H9 (cell line): ENCODE data around the gene C1QB. TPM values are rescaled to one million over a fixed set of nuclear protein-coding genes. Genes with fewer than 3 reads are reported as not detected.

Source experiments
- DNase-seq: peaks from one replicate; pipeline ENCODE4 v3.0.0-alpha.2; 2017
- H2AFZ ChIP-seq: one replicate; pipeline ENCODE4 v1.6.1; 2013; ENCODE audit warnings: mild to moderate bottlenecking, low read length, control low read depth, moderate library complexity
- H2AK5ac ChIP-seq: 2 replicates; pipeline ENCODE4 v1.6.1; 2013; ENCODE audit warnings: low read length, control low read depth, mixed read lengths; ENCODE audit not compliant: insufficient read length
- H2BK120ac ChIP-seq: one replicate; pipeline ENCODE4 v1.6.1; 2013; ENCODE audit warnings: low read depth, mild to moderate bottlenecking, low read length, control low read depth, inconsistent platforms; ENCODE audit not compliant: poor library complexity, severe bottlenecking
- H2BK12ac ChIP-seq: 2 replicates; pipeline ENCODE4 v1.6.1; 2013; ENCODE audit warnings: low read length, control low read depth, mixed read lengths, low read depth; ENCODE audit not compliant: insufficient read length
- H2BK15ac ChIP-seq: 2 replicates; pipeline ENCODE4 v1.6.1; 2013; ENCODE audit warnings: low read depth, low read length, control low read depth
- H2BK20ac ChIP-seq: one replicate; pipeline ENCODE4 v1.6.1; 2013; ENCODE audit warnings: low read depth, mild to moderate bottlenecking, low read length, control low read depth, inconsistent platforms; ENCODE audit not compliant: poor library complexity, severe bottlenecking
- H2BK5ac ChIP-seq: 2 replicates; pipeline ENCODE4 v1.6.1; 2013; ENCODE audit warnings: low read length, control low read depth, mixed read lengths; ENCODE audit not compliant: insufficient read length
- H3K14ac ChIP-seq: 2 replicates; pipeline ENCODE4 v1.6.1; 2013; ENCODE audit warnings: low read length, control low read depth; ENCODE audit not compliant: insufficient read depth
- H3K18ac ChIP-seq: 2 replicates; pipeline ENCODE4 v1.6.1; 2013; ENCODE audit warnings: low read depth, mild to moderate bottlenecking, mixed read lengths, low read length, control low read depth; ENCODE audit not compliant: insufficient read length
- H3K23ac ChIP-seq: 2 replicates; pipeline ENCODE4 v1.6.1; 2013; ENCODE audit warnings: low read length, control low read depth, mixed read lengths, low read depth; ENCODE audit not compliant: insufficient read length
- H3K23me2 ChIP-seq: 2 replicates; pipeline ENCODE4 v1.6.1; 2013; ENCODE audit warnings: low read depth, mild to moderate bottlenecking, mixed read lengths, low read length, control low read depth; ENCODE audit not compliant: insufficient read length, poor library complexity, severe bottlenecking
- H3K27ac ChIP-seq: 2 replicates; pipeline ENCODE4 v1.5.1; 2013; ENCODE audit warnings: low read length, control low read depth, mixed read lengths, low read depth; ENCODE audit not compliant: insufficient read length
- H3K27me3 ChIP-seq: 2 replicates; pipeline ENCODE4 v1.6.1; 2013; ENCODE audit warnings: low read length, control low read depth, inconsistent platforms; ENCODE audit not compliant: insufficient read depth
- H3K4ac ChIP-seq: 2 replicates; pipeline ENCODE4 v1.6.1; 2013; ENCODE audit warnings: low read depth, mild to moderate bottlenecking, control low read depth, inconsistent platforms, low read length, moderate library complexity
- H3K4me1 ChIP-seq: 2 replicates; pipeline ENCODE4 v1.6.1; 2013; ENCODE audit warnings: low read length, control low read depth, inconsistent platforms; ENCODE audit not compliant: insufficient read depth
- H3K4me2 ChIP-seq: 2 replicates; pipeline ENCODE4 v1.6.1; 2013; ENCODE audit warnings: low read length, control low read depth, mixed read lengths; ENCODE audit not compliant: insufficient read length, insufficient read depth
- H3K56ac ChIP-seq: 2 replicates; pipeline ENCODE4 v1.6.1; 2013; ENCODE audit warnings: low read depth, mild to moderate bottlenecking, mixed read lengths, low read length, control low read depth; ENCODE audit not compliant: insufficient read length
- H3K79me1 ChIP-seq: 2 replicates; pipeline ENCODE4 v1.6.1; 2013; ENCODE audit warnings: low read depth, mild to moderate bottlenecking, moderate library complexity, low read length, control low read depth, inconsistent platforms; ENCODE audit not compliant: insufficient read depth, poor library complexity, severe bottlenecking
- H3K79me2 ChIP-seq: 2 replicates; pipeline ENCODE4 v1.6.1; 2013; ENCODE audit warnings: low read length, control low read depth, inconsistent platforms; ENCODE audit not compliant: insufficient read depth
- H3K9ac ChIP-seq: 2 replicates; pipeline ENCODE4 v1.6.1; 2013; ENCODE audit warnings: low read length, control low read depth, mixed read lengths; ENCODE audit not compliant: insufficient read length; ENCODE audit errors: extremely low read depth
- H3K9me3 ChIP-seq: one replicate; pipeline ENCODE4 v1.6.1; 2013; ENCODE audit warnings: low read depth, low read length, inconsistent platforms; ENCODE audit not compliant: control insufficient read depth
- H3T11ph ChIP-seq: one replicate; pipeline ENCODE4 v1.6.1; 2013; ENCODE audit warnings: mild to moderate bottlenecking, low read length, control low read depth, inconsistent platforms
- H4K20me1 ChIP-seq: one replicate; pipeline ENCODE4 v1.6.1; 2013; ENCODE audit not compliant: control insufficient read depth, insufficient read length, insufficient read depth
- H4K5ac ChIP-seq: 2 replicates; pipeline ENCODE4 v1.6.1; 2013; ENCODE audit warnings: low read depth, mild to moderate bottlenecking, mixed read lengths, low read length, control low read depth; ENCODE audit not compliant: insufficient read length
- H4K8ac ChIP-seq: replicated peaks from 2 replicates; pipeline ENCODE4 v1.6.1; 2013; ENCODE audit warnings: low read length, control low read depth, mixed read lengths, low read depth; ENCODE audit not compliant: insufficient read length
- H4K91ac ChIP-seq: 2 replicates; pipeline ENCODE4 v1.6.1; 2013; ENCODE audit warnings: low read depth, mild to moderate bottlenecking, moderate library complexity, mixed read lengths, low read length, control low read depth; ENCODE audit not compliant: insufficient read length
- H3K27ac Mint-ChIP-seq, 3 experiments: 2 replicates in 2 of 3; 3 replicates in 1 of 3; pipeline ENCODE4 v1.8.0; 2020 to 2021; ENCODE audit warnings: mixed read lengths in 3 of 3, mild to moderate bottlenecking in 1 of 3, moderate library complexity in 1 of 3
- H3K27me3 Mint-ChIP-seq: 2 replicates; pipeline ENCODE4 v1.8.0; 2021; ENCODE audit warnings: low read depth, mild to moderate bottlenecking, moderate library complexity, mixed read lengths
- H3K36me3 Mint-ChIP-seq, 3 experiments: 2 replicates in 2 of 3; 3 replicates in 1 of 3; pipeline ENCODE4 v1.8.0; 2020 to 2021; ENCODE audit warnings: low read depth in 3 of 3, mixed read lengths in 3 of 3; ENCODE audit not compliant: insufficient read depth in 1 of 3
- H3K4me1 Mint-ChIP-seq, 2 experiments: 2 replicates each; pipeline ENCODE4 v1.8.0; 2020; ENCODE audit warnings: mixed read lengths in 2 of 2
- H3K4me3 Mint-ChIP-seq, 2 experiments: 2 replicates in 1 of 2; 3 replicates in 1 of 2; pipeline ENCODE4 v1.8.0; 2020 to 2021; ENCODE audit warnings: mild to moderate bottlenecking in 2 of 2, mixed read lengths in 2 of 2, moderate library complexity in 1 of 2
- H3K9me3 Mint-ChIP-seq, 2 experiments: 2 replicates in 1 of 2; 3 replicates in 1 of 2; pipeline ENCODE4 v1.8.0; 2020; ENCODE audit warnings: mild to moderate bottlenecking in 2 of 2, mixed read lengths in 2 of 2, moderate library complexity in 1 of 2
- CTCF ChIP-seq: fragments of 200-600 bp; sonication (generic); conservative IDR thresholded peaks from 3 replicates; pipeline ENCODE4 v1.8.0; 2021; ENCODE audit warnings: antibody characterized with exemption, mild to moderate bottlenecking
- WGBS: extraction: QIAGEN DNeasy Blood & Tissue Kit; methylation state at CpG from one replicate; pipeline ENCODE4 v1.1.7; 2013; ENCODE audit warnings: missing lambda C conversion rate, low lambda C conversion rate, mixed read lengths; ENCODE audit not compliant: insufficient read length; ENCODE audit errors: extremely low coverage; 5-methylcytosine and 5-hydroxymethylcytosine counted together
- total RNA-seq: library from RNA; stranded (reverse); gene quantifications from 2 replicates; pipeline ENCODE4 v1.2.1, GENCODE V29; 2021

The C1QB gene
- total RNA-seq, 1 experiment from 2014 or later = not detected

GRCh38 chr1:22660716-22661241, 7.7 kb downstream of the C1QB start:
- Mint-ChIP-seq H3K27me3 (peaks cover 15% of the 10 kb centered on the region), H3K27ac (no peak overlapping the region), H3K9me3 (no peaks in the 10 kb centered on the region), H3K4me3 (no peak overlapping the region), H3K36me3 (no peaks in the 10 kb centered on the region), H3K4me1 (peaks cover 2 to 4% of the 10 kb centered on the region in 2 experiments)
- Histone ChIP-seq H2BK15ac (no peak overlapping the region), H3K23me2 (no peaks in the 10 kb centered on the region), H3K4ac (no peak overlapping the region), H4K5ac (no peak overlapping the region), H2AFZ (no peak overlapping the region), H4K20me1 (no peaks in the 10 kb centered on the region), H4K8ac (no peak overlapping the region), H3K4me2 (no peak overlapping the region), H3K23ac (no peak overlapping the region), H3K27ac (no peak overlapping the region), H2BK5ac (no peak overlapping the region), H3K79me2 (no peaks in the 10 kb centered on the region), H3K4me1 (no peaks in the 10 kb centered on the region), H2BK20ac (no peak overlapping the region), H3K14ac (no peak overlapping the region; the same call in 1 of the 2 replicates), H3K79me1 (no peaks in the 10 kb centered on the region), H3K18ac (no peak overlapping the region), H3K27me3 (no peaks in the 10 kb centered on the region; the same call in 1 of the 2 replicates), H3K56ac (no peak overlapping the region), H3K9me3 (no peaks in the 10 kb centered on the region), H2BK12ac (no peak overlapping the region), H4K91ac (no peak overlapping the region), H2BK120ac (no peak overlapping the region), H3K9ac (no peak overlapping the region), H3T11ph (no peak overlapping the region), H2AK5ac (no peak overlapping the region)
- no peak for DNase-seq
- TF ChIP-seq CTCF = no peak
- WGBS = no CpG with 5 or more reads among the region's 19 CpGs
